ENCODE measurements around the gene AAMP.

AAMP gene

DNA sequence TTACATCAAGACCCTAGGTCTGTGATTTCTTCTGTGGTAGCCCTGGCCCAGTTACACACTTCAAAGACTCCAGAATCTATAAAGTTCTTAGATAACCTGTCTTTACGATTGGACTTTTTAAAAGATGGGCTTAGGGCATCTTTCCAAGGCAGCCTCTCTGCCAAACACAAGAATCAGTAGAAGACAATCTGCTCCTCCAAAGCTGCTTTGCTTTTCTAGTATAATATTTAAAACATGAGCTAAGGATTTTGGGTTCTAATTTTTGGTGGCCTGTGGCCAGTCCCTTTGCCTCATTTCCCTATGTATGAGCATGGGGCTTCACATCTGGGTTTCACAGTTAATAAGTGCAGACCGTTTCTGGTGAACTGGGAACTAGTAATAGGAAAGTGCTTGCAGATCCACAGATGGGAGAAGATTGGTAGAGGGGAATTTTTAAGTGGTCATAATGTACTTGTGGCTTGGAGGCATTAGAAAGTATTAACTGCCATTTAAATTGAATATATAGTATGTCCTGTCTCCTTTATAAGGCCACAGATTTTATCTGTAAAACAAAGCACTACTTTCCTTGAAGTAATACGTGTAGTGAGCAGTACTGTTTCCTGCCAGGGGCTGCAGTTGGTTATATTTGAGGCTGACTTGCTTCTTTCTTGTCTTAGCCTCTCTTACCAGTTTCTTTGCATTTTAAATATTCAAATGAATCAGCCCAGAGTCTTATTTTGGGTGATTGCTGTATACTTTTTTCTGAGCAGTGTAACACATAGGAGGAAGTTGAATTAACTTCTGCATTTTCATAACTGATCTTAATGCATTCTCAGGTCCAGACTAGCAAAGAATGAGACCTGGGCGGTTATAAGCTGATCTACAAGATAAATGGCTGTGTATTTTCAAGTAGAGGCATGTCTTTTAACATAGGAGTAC lies 51.4 kb downstream of the AAMP start:
- DNase-seq: no peak

- no peak for DNase-seq
These were observed 52.3 kb downstream of the AAMP start for GRCh38 chr2:218217360-218218267.

DNA sequence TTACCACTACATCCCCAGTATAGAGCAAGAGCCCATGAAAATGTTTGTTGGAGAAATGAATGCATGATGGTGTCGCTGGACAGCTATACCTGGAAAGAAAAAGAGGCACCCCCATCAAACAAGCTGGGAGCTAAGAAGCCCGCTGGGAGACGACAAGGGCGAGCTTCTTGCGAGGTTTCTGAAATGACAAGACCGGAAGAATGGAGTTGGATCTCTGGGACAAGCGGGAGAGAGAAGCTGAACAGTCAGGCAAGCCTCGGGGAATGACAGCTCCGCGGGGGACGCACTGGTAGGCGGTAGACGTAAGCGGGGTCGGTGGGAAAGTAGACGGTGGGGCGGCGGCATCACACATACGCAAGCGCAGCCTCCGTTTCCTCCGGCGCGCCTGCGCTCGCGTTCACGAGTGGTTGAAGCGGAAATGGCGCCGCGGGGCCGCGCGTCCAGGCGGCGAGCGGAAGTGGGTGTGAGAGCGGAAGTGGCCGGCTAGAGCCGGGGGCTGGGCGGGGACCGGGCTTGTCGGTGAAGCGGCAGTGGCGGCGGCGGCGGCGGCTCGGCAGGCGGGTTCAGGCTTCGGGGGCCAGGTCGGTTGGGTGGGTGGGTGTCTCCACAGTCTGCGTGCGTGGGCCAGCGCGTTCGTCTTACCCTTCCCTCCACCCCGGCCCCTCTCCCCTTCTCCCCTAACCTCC lies 53.1 kb downstream of the AAMP start, which contains the start of gene ARPC2:
Gene ARPC2 (plus strand): TSS at position 516 of the 686 bp plus-strand sequence. CDS start 282 bp downstream, outside the sequence.
- DNase-seq: peak; percentile 53

- DNase-seq: peak; percentile 42
These were observed 53.6 kb downstream of the AAMP start for GRCh38 chr2:218216336-218216673.

Measured in NCI-H2029 treated with DMSO at 0.1 percent for 48 hours (cell line).